HEK293T (cell line): ENCODE results near the gene MRPL38.

Experiments used
- CTCF ChIA-PET: fragments of 350-600 bp; formaldehyde crosslinking; extraction: SDS; loops from one replicate; lab custom pipeline; 2021; ENCODE audit warnings: antibody characterized with exemption, inconsistent platforms; lab: Yijun Ruan, JAX
- POLR2A ChIA-PET: fragments of 350-600 bp; formaldehyde crosslinking; extraction: SDS; loops from one replicate; lab custom pipeline; 2020; ENCODE audit warnings: antibody characterized with exemption, inconsistent platforms; lab: Yijun Ruan, JAX
- DNase-seq: peaks from one replicate; pipeline ENCODE4 v3.0.0; 2012; ENCODE audit warnings: mixed read lengths; ENCODE audit errors: extremely low spot score
- ARNT ChIP-seq: fragments of 450-650 bp; IDR thresholded peaks from 2 replicates; pipeline ENCODE4 v1.6.1; 2017; ENCODE audit warnings: mild to moderate bottlenecking
- BHLHE40 ChIP-seq: fragments of 450-650 bp; IDR thresholded peaks from 2 replicates; pipeline ENCODE4 v1.6.1; 2016; ENCODE audit warnings: mild to moderate bottlenecking, moderate library complexity, borderline replicate concordance
- CTBP1 ChIP-seq: fragments of 450-650 bp; IDR thresholded peaks from 2 replicates; pipeline ENCODE4 v1.6.1; 2016; ENCODE audit warnings: borderline replicate concordance
- ELF4 ChIP-seq: fragments of 450-650 bp; IDR thresholded peaks from 2 replicates; pipeline ENCODE4 v1.6.1; 2017; ENCODE audit warnings: antibody characterized with exemption
- FOXA1 ChIP-seq: fragments of 450-650 bp; IDR thresholded peaks from 2 replicates; pipeline ENCODE4 v1.6.1; 2016; ENCODE audit warnings: mild to moderate bottlenecking
- FOXK2 ChIP-seq: fragments of 450-650 bp; IDR thresholded peaks from 2 replicates; pipeline ENCODE4 v1.6.1; 2016; ENCODE audit warnings: mild to moderate bottlenecking
- FOXM1 ChIP-seq: fragments of 450-650 bp; IDR thresholded peaks from 2 replicates; pipeline ENCODE4 v1.6.1; 2017; ENCODE audit warnings: mild to moderate bottlenecking, borderline replicate concordance
- HDGF ChIP-seq: fragments of 450-650 bp; IDR thresholded peaks from 2 replicates; pipeline ENCODE4 v1.6.1; 2017; ENCODE audit warnings: antibody characterized with exemption, borderline replicate concordance
- L3MBTL2 ChIP-seq: fragments of 450-650 bp; conservative IDR thresholded peaks from 2 replicates; pipeline ENCODE4 v1.6.1; 2016; ENCODE audit warnings: mild to moderate bottlenecking
- LEF1 ChIP-seq: fragments of 450-650 bp; IDR thresholded peaks from 2 replicates; pipeline ENCODE4 v1.6.1; 2017; ENCODE audit warnings: mild to moderate bottlenecking, borderline replicate concordance
- NFRKB ChIP-seq: fragments of 450-650 bp; IDR thresholded peaks from 2 replicates; pipeline ENCODE4 v1.6.1; 2016; ENCODE audit warnings: mild to moderate bottlenecking, moderate library complexity
- PKNOX1 ChIP-seq: fragments of 450-650 bp; IDR thresholded peaks from 2 replicates; pipeline ENCODE4 v1.6.1; 2016
- SP1 ChIP-seq: fragments of 450-650 bp; IDR thresholded peaks from 2 replicates; pipeline ENCODE4 v1.6.1; 2017
- SUZ12 ChIP-seq: fragments of 450-650 bp; IDR thresholded peaks from 2 replicates; pipeline ENCODE4 v1.6.1; 2016; ENCODE audit warnings: mild to moderate bottlenecking
- TARDBP ChIP-seq: fragments of 450-650 bp; IDR thresholded peaks from 2 replicates; pipeline ENCODE4 v1.6.1; 2016
- ZNF384 ChIP-seq: fragments of 450-650 bp; IDR thresholded peaks from 2 replicates; pipeline ENCODE4 v1.6.1; 2016

MRPL38 gene

GRCh38 chr17:75932852-75933251, 28.2 kb upstream of the MRPL38 start:
- ChIA-PET POLR2A (interaction anchor here (1.1 to 1.2 kb wide), 2 partner anchors 8 to 28 kb away, joined by 4 to 7 read pairs; partner anchors contain the start of genes FBF1 and MRPL38), CTCF (no interaction called here)

GRCh38 chr17:75931062-75931461, 26.4 kb upstream of the MRPL38 start:
- ChIA-PET POLR2A (no interaction called here), CTCF (no interaction called here)
- no peak for TF ChIP-seq LEF1
- no peak for TF ChIP-seq SUZ12
- TF ChIP-seq SP1 = no peak
- TF ChIP-seq L3MBTL2 = no peak
- TF ChIP-seq HDGF = no peak
- no peak for TF ChIP-seq NFRKB
- TF ChIP-seq BHLHE40 = no peak
- TF ChIP-seq ARNT = no peak
- DNase-seq = no peak

More at GRCh38 chr17:75932852-75933251, 28.2 kb upstream of the MRPL38 start:
- no peak for TF ChIP-seq BHLHE40
- no peak for TF ChIP-seq CTBP1
- TF ChIP-seq SP1 = no peak
- no peak for TF ChIP-seq ELF4
- no peak for TF ChIP-seq ZNF384
- TF ChIP-seq FOXM1 = no peak
- no peak for TF ChIP-seq NFRKB
- TF ChIP-seq TARDBP = no peak
- TF ChIP-seq PKNOX1 = no peak
- TF ChIP-seq HDGF = no peak
- no peak for TF ChIP-seq SUZ12
- no peak for TF ChIP-seq FOXK2
- no peak for DNase-seq

- peak; percentile 78 for DNase-seq
- TF ChIP-seq NFRKB (no peak), ELF4 (no peak), LEF1 (no peak), ZNF384 (no peak), CTBP1 (no peak), BHLHE40 (no peak), PKNOX1 (no peak), SP1 (no peak)
- CTCF ChIA-PET = interaction anchor here (0.9 to 1.3 kb wide), 4 partner anchors 11 to 152 kb away, joined by 3 to 5 read pairs (median 3); no protein-coding TSS in a partner anchor
- POLR2A ChIA-PET = interaction anchor here (1.1 to 1.2 kb wide), 2 partner anchors 9 to 72 kb away, joined by 3 to 6 read pairs; partner anchors contain the start of gene WBP2
Measured at GRCh38 chr17:75927286-75927922, 22.7 kb upstream of the MRPL38 start.

- CTCF ChIA-PET = interaction anchor here (0.9 kb wide), 1 partner anchor 151 kb away, joined by 3 read pairs; no protein-coding TSS in a partner anchor
- TF ChIP-seq PKNOX1 (no peak), CTBP1 (no peak), TARDBP (no peak), LEF1 (no peak), L3MBTL2 (no peak), FOXM1 (no peak), SP1 (no peak), NFRKB (no peak), ARNT (no peak), HDGF (no peak), BHLHE40 (no peak)
- DNase-seq = no peak
- POLR2A ChIA-PET = interaction anchor here (1.2 kb wide), 1 partner anchor 21 kb away, joined by 6 read pairs; the partner anchor contains the start of gene MRPL38
Measured at GRCh38 chr17:75926456-75926855, 21.8 kb upstream of the MRPL38 start.

- CTCF ChIA-PET = no interaction called here
- POLR2A ChIA-PET = interaction anchor here (0.8 to 1.2 kb wide), 4 partner anchors 10 to 21 kb away, joined by 3 to 6 read pairs (median 4); partner anchors contain the start of genes FBF1 and MRPL38
- DNase-seq = no peak
- TF ChIP-seq PKNOX1 (no peak), FOXK2 (no peak), LEF1 (no peak), FOXA1 (no peak), TARDBP (no peak), ARNT (no peak), ELF4 (no peak), SUZ12 (no peak), L3MBTL2 (no peak), BHLHE40 (no peak), FOXM1 (no peak), NFRKB (no peak), SP1 (no peak), HDGF (no peak), ZNF384 (no peak), CTBP1 (no peak)
Measured at GRCh38 chr17:75925912-75926311, 21.2 kb upstream of the MRPL38 start.
